ENCODE results near the gene ATP6V0C.

ATP6V0C gene

GRCh38 chr16:2512735-2513404 is 882 bp upstream of the ATP6V0C start:
- DNase-seq, result no peak

DNA sequence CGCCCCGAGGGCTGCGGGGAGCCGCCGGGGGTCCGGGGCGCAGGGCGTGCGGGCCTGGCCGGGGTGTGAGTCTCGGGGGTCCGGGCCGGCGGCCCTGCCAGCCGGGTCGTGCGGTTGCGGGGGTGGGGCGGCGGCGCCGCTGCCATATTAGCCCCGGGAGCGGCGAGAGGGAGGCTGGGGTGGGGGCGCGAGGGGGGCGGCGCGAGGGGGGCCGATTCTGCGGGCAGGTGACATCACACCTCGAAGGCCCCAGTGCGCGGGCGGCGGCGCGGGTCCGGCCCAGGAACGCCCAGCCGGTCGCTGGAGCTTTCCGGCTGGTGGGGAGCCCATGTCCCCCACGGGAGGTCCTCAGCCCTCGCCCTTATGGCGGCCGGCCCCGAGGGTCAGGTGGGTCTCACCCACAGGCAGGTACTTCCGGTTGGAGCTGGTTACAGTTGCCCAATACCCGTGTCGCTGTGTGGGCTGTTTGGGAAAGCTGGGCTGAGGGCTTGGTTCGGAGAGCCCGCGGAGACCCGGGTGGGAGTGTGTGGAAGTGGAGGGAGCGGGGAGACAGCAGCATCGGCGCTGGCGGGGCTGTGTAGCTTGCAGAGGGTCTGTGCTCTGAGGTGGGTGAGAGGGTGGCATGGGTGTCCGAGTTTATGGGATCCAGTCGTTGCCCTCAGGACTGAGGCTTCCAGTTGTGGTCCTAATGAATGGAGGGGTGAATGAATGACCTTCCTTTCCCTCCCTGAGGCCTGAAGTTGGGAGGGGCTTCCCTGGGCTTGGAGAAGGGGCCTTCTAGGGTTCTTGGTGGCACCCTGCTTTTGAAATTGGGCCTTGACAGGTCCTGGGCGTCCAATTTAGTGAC is 804 bp downstream of the ATP6V0C start:
- DNase-seq, result no peak

DNA sequence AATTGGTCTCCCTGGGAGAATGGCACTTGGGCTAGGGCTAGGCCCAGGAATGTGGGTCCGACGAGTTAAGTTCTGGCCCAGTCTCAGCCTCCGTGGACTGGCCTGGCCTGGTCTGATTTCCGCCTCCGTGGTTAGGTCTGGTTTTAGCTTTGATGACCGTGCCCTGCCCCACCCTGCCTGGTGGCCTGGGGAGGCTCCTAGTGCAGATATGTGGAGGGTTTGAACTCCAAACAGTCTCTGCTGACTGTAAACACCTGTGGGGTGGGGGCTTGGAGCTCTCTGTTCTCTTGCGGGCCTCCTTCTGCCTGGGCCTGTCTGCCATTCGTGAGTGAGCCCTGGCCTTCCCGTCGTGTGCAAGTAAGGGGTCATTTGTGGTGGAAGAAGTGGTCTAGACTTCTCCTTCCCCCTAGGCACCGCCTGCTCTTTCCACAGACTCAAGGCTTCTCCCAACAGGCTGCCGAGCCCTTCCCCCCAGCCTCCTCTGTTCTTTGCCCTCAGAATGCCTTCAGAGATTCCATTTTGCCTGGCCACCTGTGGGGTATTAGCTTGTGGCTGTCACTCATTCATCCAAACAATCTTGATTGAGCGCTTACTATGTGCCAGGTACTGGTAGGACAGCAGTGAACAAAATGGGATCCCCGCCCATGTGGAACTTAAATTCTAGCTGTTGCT is 1.6 kb downstream of the ATP6V0C start:
- DNase-seq, result no peak

- DNase-seq, result no peak
Measured at GRCh38 chr16:2516391-2517240, 2.9 kb downstream of the ATP6V0C start.

- no peak for DNase-seq
Measured at GRCh38 chr16:2517954-2518605, 4.3 kb downstream of the ATP6V0C start.

DNA sequence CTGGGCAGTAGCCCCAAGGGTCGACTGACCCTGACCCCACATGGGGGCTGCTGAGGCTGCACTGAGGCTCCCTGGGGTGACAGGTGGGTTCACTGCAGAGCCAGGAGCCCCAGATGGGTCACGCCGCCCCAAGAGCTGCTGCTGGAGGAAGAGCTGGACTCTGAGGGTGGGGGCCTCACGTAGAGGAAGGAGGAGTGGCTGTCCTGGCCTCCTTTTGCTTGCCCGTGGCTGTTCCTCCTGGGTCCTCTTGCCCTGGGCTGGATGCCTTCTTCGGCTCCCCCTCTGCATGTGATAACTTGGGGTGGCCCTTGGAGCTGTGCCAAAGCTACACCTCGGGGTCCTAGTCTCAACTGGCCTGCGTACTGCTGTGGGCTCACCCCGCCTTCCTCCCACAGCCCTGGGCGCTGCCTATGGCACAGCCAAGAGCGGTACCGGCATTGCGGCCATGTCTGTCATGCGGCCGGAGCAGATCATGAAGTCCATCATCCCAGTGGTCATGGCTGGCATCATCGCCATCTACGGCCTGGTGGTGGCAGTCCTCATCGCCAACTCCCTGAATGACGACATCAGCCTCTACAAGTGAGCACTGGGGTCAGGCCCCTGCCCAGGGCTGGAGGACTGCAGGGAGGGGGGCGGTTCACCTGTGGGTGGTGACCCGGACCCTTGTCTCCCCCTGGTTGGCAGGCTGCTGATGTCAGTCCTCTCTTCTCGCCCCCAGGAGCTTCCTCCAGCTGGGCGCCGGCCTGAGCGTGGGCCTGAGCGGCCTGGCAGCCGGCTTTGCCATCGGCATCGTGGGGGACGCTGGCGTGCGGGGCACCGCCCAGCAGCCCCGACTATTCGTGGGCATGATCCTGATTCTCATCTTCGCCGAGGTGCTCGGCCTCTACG is 5.3 kb downstream of the ATP6V0C start:
- no peak for DNase-seq

DNA sequence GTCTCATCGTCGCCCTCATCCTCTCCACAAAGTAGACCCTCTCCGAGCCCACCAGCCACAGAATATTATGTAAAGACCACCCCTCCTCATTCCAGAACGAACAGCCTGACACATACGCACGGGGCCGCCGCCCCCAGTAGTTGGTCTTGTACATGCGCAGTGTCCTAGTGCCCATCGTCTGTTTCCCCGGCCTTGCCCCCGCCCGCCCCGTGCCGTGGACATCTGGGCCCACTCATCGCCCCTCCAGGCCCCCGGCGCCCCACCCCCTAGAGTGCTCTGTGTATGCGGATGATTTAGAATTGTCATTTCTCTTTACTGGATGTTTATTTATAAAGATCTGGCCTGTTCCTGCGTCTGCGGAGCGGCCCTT is 5.9 kb downstream of the ATP6V0C start:
- no peak for DNase-seq

DNA sequence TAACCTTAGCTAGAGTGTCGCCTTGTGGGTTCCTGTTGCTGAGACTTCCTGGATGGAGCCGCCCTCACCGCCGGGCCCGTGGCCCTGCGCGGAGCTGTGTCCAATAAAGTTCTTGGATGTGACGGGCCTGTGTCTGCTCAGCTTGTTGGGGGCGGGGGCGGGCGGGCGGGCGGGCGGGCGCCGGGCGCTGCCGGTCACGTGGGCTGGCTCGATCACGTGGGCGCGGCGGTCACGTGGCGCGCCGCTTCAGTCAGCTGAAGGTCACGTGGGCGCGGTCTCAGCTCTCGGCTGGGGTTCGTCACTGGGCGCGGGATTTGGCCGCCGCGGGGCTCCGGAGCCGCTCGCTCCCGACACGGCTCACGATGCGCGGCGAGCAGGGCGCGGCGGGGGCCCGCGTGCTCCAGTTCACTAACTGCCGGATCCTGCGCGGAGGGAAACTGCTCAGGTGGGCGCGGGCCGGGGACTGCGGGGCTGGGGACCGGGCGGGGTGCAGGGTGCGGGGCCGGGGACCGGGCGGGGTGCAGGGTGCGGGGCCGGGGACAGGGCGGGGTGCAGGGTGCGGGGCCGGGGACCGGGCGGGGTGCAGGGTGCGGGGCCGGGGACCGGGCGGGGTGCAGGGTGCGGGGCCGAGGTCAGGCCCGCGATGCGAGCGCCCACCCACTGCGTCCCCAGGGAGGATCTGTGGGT is 6.5 kb downstream of the ATP6V0C start, which contains the start of gene AMDHD2:
AMDHD2 (plus strand) TSS at position 275 of the 687 bp plus-strand sequence; CDS start at position 363, 88 bp downstream.
- peak; percentile 84 to 95 for DNase-seq

DNA sequence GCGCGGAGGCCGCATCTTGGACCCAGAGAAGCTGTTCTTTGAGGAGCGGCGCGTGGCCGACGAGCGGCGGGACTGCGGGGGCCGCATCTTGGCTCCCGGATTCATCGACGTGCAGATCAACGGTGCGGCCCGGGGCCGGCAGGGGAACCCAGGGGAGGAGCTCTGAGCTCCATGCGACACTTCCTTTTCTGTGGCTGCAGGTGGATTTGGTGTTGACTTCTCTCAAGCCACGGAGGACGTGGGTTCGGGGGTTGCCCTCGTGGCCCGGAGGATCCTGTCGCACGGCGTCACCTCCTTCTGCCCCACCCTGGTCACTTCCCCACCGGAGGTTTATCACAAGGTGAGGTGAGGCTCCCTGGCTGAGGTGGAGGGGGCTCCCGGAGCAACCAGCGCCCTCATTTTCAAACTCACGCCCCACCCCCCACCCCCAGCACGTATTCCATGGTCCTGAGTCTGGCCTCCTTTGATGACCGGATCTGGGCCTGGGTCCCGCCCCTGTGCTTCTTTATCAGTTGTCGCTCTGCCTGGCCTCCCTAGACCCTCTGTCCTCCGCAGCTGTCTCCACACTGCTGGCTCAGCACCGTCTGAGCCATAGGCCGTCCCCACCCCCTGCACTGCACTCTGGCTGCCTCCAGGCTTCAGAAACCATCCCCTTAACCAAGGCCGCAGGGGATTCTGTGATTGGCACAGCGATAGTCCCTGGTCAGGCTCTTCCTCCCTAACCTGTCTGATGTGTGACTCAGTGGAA is 7.2 kb downstream of the ATP6V0C start:
- DNase-seq, result no peak

DNA sequence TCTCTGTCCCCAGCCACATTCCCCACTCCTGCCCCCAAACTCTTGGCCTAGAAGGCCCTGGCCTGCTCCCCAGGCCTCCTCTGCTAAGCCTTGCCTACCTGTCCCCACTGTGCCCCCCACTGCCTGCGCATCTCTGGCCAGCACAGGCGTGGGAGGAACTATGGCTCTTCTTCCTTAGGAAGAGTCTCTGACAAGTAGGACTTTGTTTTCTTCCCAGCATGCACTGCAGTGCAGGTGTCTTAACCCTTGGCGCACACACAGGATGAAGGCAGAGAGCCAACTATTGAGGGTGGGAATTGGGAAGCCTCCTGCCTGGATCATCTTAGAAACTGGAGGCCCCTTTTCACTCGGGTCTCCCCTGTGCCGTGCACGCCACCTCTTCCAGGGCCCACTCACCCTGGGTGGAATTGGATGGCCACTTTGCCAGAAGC is 10.1 kb downstream of the ATP6V0C start:
- no peak for DNase-seq

- no peak for DNase-seq
Measured at GRCh38 chr16:2524339-2524938, 10.7 kb downstream of the ATP6V0C start.

GRCh38 chr16:2526135-2526534 is 12.4 kb downstream of the ATP6V0C start:
- DNase-seq, result no peak

- no peak for DNase-seq
Measured at GRCh38 chr16:2527071-2527783, 13.5 kb downstream of the ATP6V0C start.

GRCh38 chr16:2527784-2528100 is 14.0 kb downstream of the ATP6V0C start:
- no peak for DNase-seq

GRCh38 chr16:2528161-2529060 is 14.7 kb downstream of the ATP6V0C start:
- DNase-seq, result no peak

GRCh38 chr16:2529061-2529931 is 15.5 kb downstream of the ATP6V0C start:
- DNase-seq, result no peak
